ACC112 (cell line): ENCODE data around the gene LRRC4.

Source experiments
- H2AFZ ChIP-seq: fragments of 200-600 bp; sonication (generic); one replicate; pipeline ENCODE4 v1.6.0; 2017; ENCODE audit warnings: antibody characterized with exemption, low read length; ENCODE audit not compliant: unreplicated experiment
- H3K27ac ChIP-seq: fragments of 200-600 bp; sonication (generic); 2 replicates; pipeline ENCODE4 v1.5.1; 2014; ENCODE audit warnings: low read depth, mild to moderate bottlenecking, antibody characterized with exemption, low read length, moderate library complexity
- H3K27me3 ChIP-seq: fragments of 200-600 bp; sonication (generic); 2 replicates; pipeline ENCODE4 v1.6.1; 2014; ENCODE audit warnings: mild to moderate bottlenecking, antibody characterized with exemption, low read length, moderate library complexity, mixed read lengths; ENCODE audit not compliant: insufficient read depth
- H3K36me3 ChIP-seq: fragments of 200-600 bp; sonication (generic); 2 replicates; pipeline ENCODE4 v1.6.1; 2016; ENCODE audit warnings: mild to moderate bottlenecking, antibody characterized with exemption, low read length, moderate library complexity, mixed read lengths; ENCODE audit not compliant: insufficient read depth
- H3K4me1 ChIP-seq: fragments of 200-600 bp; sonication (generic); one replicate; pipeline ENCODE4 v1.6.1; 2016; ENCODE audit warnings: low read length, mixed read lengths; ENCODE audit not compliant: insufficient read depth, unreplicated experiment, control insufficient read depth
- H3K4me3 ChIP-seq: fragments of 200-600 bp; sonication (generic); 2 replicates; pipeline ENCODE4 v1.5.1; 2014; ENCODE audit warnings: mild to moderate bottlenecking, low read depth, low read length
- H3K79me2 ChIP-seq: fragments of 200-600 bp; sonication (generic); one replicate; pipeline ENCODE4 v1.6.0; 2016; ENCODE audit warnings: low read length; ENCODE audit not compliant: control insufficient read depth, unreplicated experiment, insufficient read depth

LRRC4 gene

GRCh38 chr7:128040205-128040604 is 9.0 kb upstream of the LRRC4 start:
- Histone ChIP-seq H3K4me3 (no peak overlapping the region), H3K27ac (no peak overlapping the region), H3K27me3 (no peaks in the 10 kb centered on the region), H3K36me3 (no peaks in the 10 kb centered on the region), H3K79me2 (no peaks in the 10 kb centered on the region), H2AFZ (no peak overlapping the region), H3K4me1 (peaks cover 12% of the 10 kb centered on the region)

GRCh38 chr7:128039544-128039953 is 8.3 kb upstream of the LRRC4 start:
- H3K27me3 ChIP-seq: no peaks in the 10 kb centered on the region
- no peaks in the 10 kb centered on the region for H3K79me2 ChIP-seq
- H3K27ac ChIP-seq: no peak overlapping the region
- no peaks in the 10 kb centered on the region for H3K36me3 ChIP-seq
- peaks cover 12% of the 10 kb centered on the region for H3K4me1 ChIP-seq
- no peak overlapping the region for H3K4me3 ChIP-seq
- no peak overlapping the region for H2AFZ ChIP-seq

GRCh38 chr7:128037880-128038619 is 6.8 kb upstream of the LRRC4 start:
- Histone ChIP-seq H3K79me2 (peaks cover 4% of the 10 kb centered on the region), H3K27ac (no peak overlapping the region), H3K4me1 (peaks cover 12% of the 10 kb centered on the region), H3K36me3 (no peaks in the 10 kb centered on the region), H3K4me3 (no peak overlapping the region), H3K27me3 (no peaks in the 10 kb centered on the region), H2AFZ (no peak overlapping the region)

- peaks cover 4% of the 10 kb centered on the region for H3K79me2 ChIP-seq
- no peaks in the 10 kb centered on the region for H3K36me3 ChIP-seq
- peaks cover 12% of the 10 kb centered on the region for H3K4me1 ChIP-seq
- no peak overlapping the region for H3K27ac ChIP-seq
- no peak overlapping the region for H2AFZ ChIP-seq
- H3K27me3 ChIP-seq: no peaks in the 10 kb centered on the region
- no peak overlapping the region for H3K4me3 ChIP-seq
Measured at GRCh38 chr7:128037081-128037480, 5.8 kb upstream of the LRRC4 start.

- Histone ChIP-seq H3K4me1 (peaks cover 7% of the 10 kb centered on the region), H3K4me3 (no peak overlapping the region), H2AFZ (no peak overlapping the region), H3K27me3 (no peaks in the 10 kb centered on the region), H3K27ac (no peak overlapping the region), H3K79me2 (peaks cover 4% of the 10 kb centered on the region), H3K36me3 (no peaks in the 10 kb centered on the region)
Measured at GRCh38 chr7:128036226-128036940, 5.1 kb upstream of the LRRC4 start.

- H3K27ac ChIP-seq: no peak overlapping the region
- H3K4me1 ChIP-seq: peaks cover 3% of the 10 kb centered on the region
- H3K27me3 ChIP-seq: no peaks in the 10 kb centered on the region
- H2AFZ ChIP-seq: no peak overlapping the region
- no peaks in the 10 kb centered on the region for H3K36me3 ChIP-seq
- H3K79me2 ChIP-seq: peaks cover 4% of the 10 kb centered on the region
- no peak overlapping the region for H3K4me3 ChIP-seq
Measured at GRCh38 chr7:128035712-128036111, 4.5 kb upstream of the LRRC4 start.

GRCh38 chr7:128034825-128035224 is 3.6 kb upstream of the LRRC4 start:
- Histone ChIP-seq H3K4me1 (peaks cover 3% of the 10 kb centered on the region), H3K4me3 (no peak overlapping the region), H3K36me3 (no peaks in the 10 kb centered on the region), H3K79me2 (peaks cover 9% of the 10 kb centered on the region), H2AFZ (no peak overlapping the region), H3K27ac (no peak overlapping the region), H3K27me3 (no peaks in the 10 kb centered on the region)

GRCh38 chr7:128033246-128033645 is 2.0 kb upstream of the LRRC4 start:
- Histone ChIP-seq H3K27ac (no peak overlapping the region), H3K4me1 (peaks cover 3% of the 10 kb centered on the region), H3K36me3 (peaks cover 11% of the 10 kb centered on the region; the same call in 1 of the 2 replicates), H3K79me2 (peaks cover 9% of the 10 kb centered on the region), H3K4me3 (no peak overlapping the region), H2AFZ (no peak overlapping the region), H3K27me3 (no peaks in the 10 kb centered on the region)

- H3K4me1 ChIP-seq: peaks cover 3% of the 10 kb centered on the region
- H3K36me3 ChIP-seq: peaks cover 11% of the 10 kb centered on the region; the same call in 1 of the 2 replicates
- peak overlapping the region; percentile 77 for H3K4me3 ChIP-seq
- peaks cover 9% of the 10 kb centered on the region for H3K79me2 ChIP-seq
- no peak overlapping the region for H2AFZ ChIP-seq
- no peak overlapping the region for H3K27ac ChIP-seq
- no peaks in the 10 kb centered on the region for H3K27me3 ChIP-seq
Measured at GRCh38 chr7:128032605-128033235, 1.5 kb upstream of the LRRC4 start.

- Histone ChIP-seq H3K27ac (no peak overlapping the region), H3K36me3 (peaks cover 11% of the 10 kb centered on the region; the same call in 1 of the 2 replicates), H3K4me1 (peaks cover 3% of the 10 kb centered on the region), H3K4me3 (peak overlapping the region; percentile 77), H2AFZ (no peak overlapping the region), H3K27me3 (no peaks in the 10 kb centered on the region), H3K79me2 (peaks cover 9% of the 10 kb centered on the region)
Measured at GRCh38 chr7:128031901-128032604, 816 bp upstream of the LRRC4 start.
